Osteocyte (in vitro differentiated cells): ENCODE results near the gene IL1RAPL1. TPM values are rescaled to one million over a fixed set of nuclear protein-coding genes. Genes with fewer than 3 reads are reported as not detected.

Experiments
- DNase-seq: peaks from one replicate; pipeline ENCODE4 v3.0.0; 2021; ENCODE audit warnings: mixed read lengths; ENCODE audit not compliant: unreplicated experiment; ENCODE audit errors: extremely low spot score
- H3K27ac Mint-ChIP-seq: one replicate; pipeline ENCODE4 v1.8.0; 2021; ENCODE audit warnings: mild to moderate bottlenecking, mixed read lengths; ENCODE audit not compliant: unreplicated experiment
- H3K27me3 Mint-ChIP-seq: one replicate; pipeline ENCODE4 v1.8.0; 2021; ENCODE audit warnings: mixed read lengths; ENCODE audit not compliant: unreplicated experiment
- H3K36me3 Mint-ChIP-seq: one replicate; pipeline ENCODE4 v1.8.0; 2021; ENCODE audit warnings: mixed read lengths; ENCODE audit not compliant: unreplicated experiment
- H3K4me1 Mint-ChIP-seq: one replicate; pipeline ENCODE4 v1.8.0; 2021; ENCODE audit warnings: mixed read lengths; ENCODE audit not compliant: unreplicated experiment
- H3K4me3 Mint-ChIP-seq: one replicate; pipeline ENCODE4 v1.8.0; 2021; ENCODE audit warnings: mild to moderate bottlenecking, moderate library complexity, mixed read lengths; ENCODE audit not compliant: unreplicated experiment
- H3K9me3 Mint-ChIP-seq: one replicate; pipeline ENCODE4 v1.8.0; 2021; ENCODE audit warnings: mixed read lengths; ENCODE audit not compliant: unreplicated experiment
- microRNA-seq: library from miRNA; unstranded; fragments of <30 nt; microRNA quantifications from one replicate; pipeline ENCODE4 v1.1.0, GENCODE V29; 2020; ENCODE audit not compliant: unreplicated experiment
- total RNA-seq: library from RNA; stranded (reverse); gene quantifications from 2 replicates; pipeline ENCODE4 v1.2.1, GENCODE V29; 2021
- TF ChIP-seq, protein P1 (sequence below): fragments of 200-600 bp; sonication (generic); IDR thresholded peaks from 2 replicates; pipeline ENCODE4 v1.5.0; 2021; ENCODE audit warnings: antibody characterized with exemption, mild to moderate bottlenecking, moderate library complexity

Gene IL1RAPL1
- total RNA-seq, 1 donor from 2014 or later = not detected

DNA sequence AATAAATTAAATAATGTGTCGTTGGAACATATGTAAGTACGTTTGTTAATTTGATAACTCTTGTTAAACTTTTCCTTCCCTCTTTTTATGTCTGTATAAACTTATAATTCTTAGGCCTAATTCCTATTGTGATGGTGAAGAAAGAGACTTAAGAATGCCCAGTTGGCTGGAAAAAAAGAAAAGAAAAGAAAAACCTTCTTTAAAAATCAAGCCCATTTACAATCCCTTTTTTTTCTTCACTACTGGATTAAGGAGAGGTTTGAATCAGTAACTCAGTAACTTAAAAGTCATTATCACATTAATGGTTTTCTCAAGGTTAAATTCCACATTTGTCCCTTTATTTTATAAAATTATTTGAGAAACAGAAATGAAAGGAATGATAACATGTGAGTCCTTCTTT is 1374.8 kb downstream of the IL1RAPL1 start:
- no peak overlapping the region for H3K4me3 Mint-ChIP-seq
- H3K27me3 Mint-ChIP-seq = no peaks in the 10 kb centered on the region
- DNase-seq = no peak
- TF ChIP-seq, protein P1, sequence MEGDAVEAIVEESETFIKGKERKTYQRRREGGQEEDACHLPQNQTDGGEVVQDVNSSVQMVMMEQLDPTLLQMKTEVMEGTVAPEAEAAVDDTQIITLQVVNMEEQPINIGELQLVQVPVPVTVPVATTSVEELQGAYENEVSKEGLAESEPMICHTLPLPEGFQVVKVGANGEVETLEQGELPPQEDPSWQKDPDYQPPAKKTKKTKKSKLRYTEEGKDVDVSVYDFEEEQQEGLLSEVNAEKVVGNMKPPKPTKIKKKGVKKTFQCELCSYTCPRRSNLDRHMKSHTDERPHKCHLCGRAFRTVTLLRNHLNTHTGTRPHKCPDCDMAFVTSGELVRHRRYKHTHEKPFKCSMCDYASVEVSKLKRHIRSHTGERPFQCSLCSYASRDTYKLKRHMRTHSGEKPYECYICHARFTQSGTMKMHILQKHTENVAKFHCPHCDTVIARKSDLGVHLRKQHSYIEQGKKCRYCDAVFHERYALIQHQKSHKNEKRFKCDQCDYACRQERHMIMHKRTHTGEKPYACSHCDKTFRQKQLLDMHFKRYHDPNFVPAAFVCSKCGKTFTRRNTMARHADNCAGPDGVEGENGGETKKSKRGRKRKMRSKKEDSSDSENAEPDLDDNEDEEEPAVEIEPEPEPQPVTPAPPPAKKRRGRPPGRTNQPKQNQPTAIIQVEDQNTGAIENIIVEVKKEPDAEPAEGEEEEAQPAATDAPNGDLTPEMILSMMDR = no peak
- no peak overlapping the region for H3K27ac Mint-ChIP-seq
- H3K4me1 Mint-ChIP-seq = no peaks in the 10 kb centered on the region
- no peaks in the 10 kb centered on the region for H3K36me3 Mint-ChIP-seq
- no peaks in the 10 kb centered on the region for H3K9me3 Mint-ChIP-seq

DNA sequence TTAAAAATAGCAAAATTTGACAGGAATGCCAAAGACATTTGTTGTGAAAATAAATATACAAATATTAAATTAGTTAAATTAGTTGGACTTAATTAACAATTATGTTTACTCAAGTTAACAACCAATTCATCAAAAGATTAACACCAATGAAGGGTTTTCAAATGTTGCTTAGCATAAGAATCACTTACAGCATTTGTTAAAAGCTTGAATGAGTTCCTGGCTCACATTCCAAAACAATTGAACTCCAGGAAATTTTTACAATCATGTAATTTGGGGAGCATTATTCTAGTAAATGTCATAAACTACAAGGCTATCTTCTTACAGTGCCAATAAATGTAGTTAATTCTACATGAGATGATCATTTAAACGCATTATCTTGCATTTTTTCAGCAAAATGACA is 1378.4 kb downstream of the IL1RAPL1 start:
- Mint-ChIP-seq H3K4me3 (no peak overlapping the region), H3K27me3 (no peaks in the 10 kb centered on the region), H3K4me1 (no peaks in the 10 kb centered on the region), H3K9me3 (no peaks in the 10 kb centered on the region), H3K36me3 (no peaks in the 10 kb centered on the region), H3K27ac (no peak overlapping the region)
- no peak for DNase-seq
- TF ChIP-seq, protein P1 = no peak

DNA sequence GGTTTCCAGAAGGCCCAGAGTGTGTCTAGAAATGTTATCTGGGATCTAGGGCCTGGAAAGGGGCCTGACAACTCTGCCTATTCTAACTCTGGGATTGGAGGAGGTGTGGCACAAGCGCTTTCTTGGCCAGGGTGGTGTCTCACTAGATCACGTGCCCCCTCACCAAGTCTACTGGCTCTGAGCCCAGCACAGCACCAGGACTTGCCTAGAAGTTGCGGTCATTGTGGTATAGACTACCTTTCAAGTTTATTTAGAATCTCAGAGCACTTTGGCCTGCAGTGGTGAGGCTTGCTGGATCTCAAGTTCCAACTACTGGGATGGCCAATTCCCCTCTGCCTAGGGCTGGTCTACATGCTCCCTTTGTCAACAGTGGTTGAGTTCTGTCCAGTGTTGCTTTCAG is 1404.8 kb downstream of the IL1RAPL1 start:
- Mint-ChIP-seq H3K4me1 (no peaks in the 10 kb centered on the region), H3K27me3 (no peaks in the 10 kb centered on the region), H3K9me3 (peaks cover 37% of the 10 kb centered on the region), H3K27ac (no peak overlapping the region), H3K4me3 (no peak overlapping the region), H3K36me3 (no peaks in the 10 kb centered on the region)
- TF ChIP-seq, protein P1 = no peak
- DNase-seq = no peak

DNA sequence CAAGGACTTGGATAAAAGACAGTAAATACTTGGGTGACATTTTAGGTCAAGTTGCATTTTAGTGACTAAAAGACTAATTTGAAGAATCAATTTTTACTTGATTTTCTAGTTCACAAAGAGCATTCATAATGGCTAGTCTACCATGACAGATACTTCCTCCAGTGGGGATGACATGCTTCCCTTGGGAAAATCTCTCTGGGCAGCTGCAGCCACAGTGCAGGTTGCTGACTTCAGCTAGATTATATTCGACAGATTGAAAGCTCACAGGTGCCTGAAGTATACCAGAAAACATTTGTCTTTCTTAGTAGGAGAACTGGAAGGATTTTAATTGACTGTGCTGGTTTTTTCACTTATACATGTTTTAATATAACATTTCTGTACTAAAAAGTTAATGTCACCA is 1418.6 kb downstream of the IL1RAPL1 start:
- Mint-ChIP-seq H3K27me3 (no peaks in the 10 kb centered on the region), H3K9me3 (peaks cover 17% of the 10 kb centered on the region), H3K4me3 (no peak overlapping the region), H3K4me1 (no peaks in the 10 kb centered on the region), H3K36me3 (no peaks in the 10 kb centered on the region), H3K27ac (no peak overlapping the region)
- TF ChIP-seq, protein P1 = no peak
- no peak for DNase-seq

Small RNAs within 50 kb of the gene (microRNA-seq; reads per million reads assigned to microRNA genes)
- not detected for gene MIR4666B
